H7 (cell line): ENCODE results near the gene ADAP1. TPM values are rescaled to one million over a fixed set of nuclear protein-coding genes. Genes with fewer than 3 reads are reported as not detected.

ENCODE experiments used
- DNase-seq: peaks from one replicate; pipeline ENCODE4 v3.0.0; 2012
- H3K27me3 ChIP-seq: 2 replicates; pipeline ENCODE4 v1.6.0; 2011; ENCODE audit warnings: mild to moderate bottlenecking, low read length; ENCODE audit not compliant: control insufficient read depth, insufficient read depth
- H3K36me3 ChIP-seq: replicated peaks from 2 replicates; pipeline ENCODE4 v1.5.1; 2011; ENCODE audit warnings: low read length; ENCODE audit not compliant: control insufficient read depth, insufficient read depth
- H3K4me3 ChIP-seq: 2 replicates; pipeline ENCODE4 v1.5.1; 2011; ENCODE audit warnings: low read depth, mild to moderate bottlenecking, control low read depth, low read length, moderate library complexity; ENCODE audit not compliant: insufficient read depth
- total RNA-seq: library from RNA; depleted of rRNA; stranded (reverse); fragments of >200 nt; shearing (Covaris generic); gene quantifications from 2 replicates; pipeline ENCODE4 v1.2.3, GENCODE V29; 2014

The ADAP1 gene
- total RNA-seq, 1 experiment from 2014 or later, result 5.0 TPM

DNA sequence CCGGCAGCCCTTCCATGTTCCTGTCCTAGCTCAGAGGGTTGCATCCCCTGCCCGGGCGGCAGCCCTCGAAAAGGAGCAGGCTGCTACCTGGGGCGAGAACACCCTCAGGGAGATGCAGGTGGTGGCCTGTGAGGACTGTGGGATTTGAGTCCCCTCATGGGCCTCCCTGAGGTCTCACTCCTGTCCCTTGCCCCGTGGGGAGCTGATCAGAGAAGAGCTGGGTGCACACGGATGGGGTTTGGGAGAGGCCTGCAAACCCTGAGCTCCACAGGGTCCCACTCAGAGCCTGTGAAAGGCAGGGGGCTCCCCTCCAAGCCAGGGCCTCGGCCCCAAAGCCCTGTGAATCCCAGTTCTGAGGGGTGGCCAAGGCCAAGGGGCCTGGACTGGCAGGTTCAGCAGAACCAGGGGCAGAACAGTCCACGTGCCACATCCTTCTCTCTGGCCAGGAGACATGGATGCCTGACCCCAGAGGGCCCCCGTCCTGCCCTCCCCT, 28.1 kb upstream of the ADAP1 start:
- H3K36me3 ChIP-seq, result no peaks in the 10 kb centered on the region
- no peaks in the 10 kb centered on the region for H3K27me3 ChIP-seq
- DNase-seq, result no peak
- H3K4me3 ChIP-seq, result no peak overlapping the region

DNA sequence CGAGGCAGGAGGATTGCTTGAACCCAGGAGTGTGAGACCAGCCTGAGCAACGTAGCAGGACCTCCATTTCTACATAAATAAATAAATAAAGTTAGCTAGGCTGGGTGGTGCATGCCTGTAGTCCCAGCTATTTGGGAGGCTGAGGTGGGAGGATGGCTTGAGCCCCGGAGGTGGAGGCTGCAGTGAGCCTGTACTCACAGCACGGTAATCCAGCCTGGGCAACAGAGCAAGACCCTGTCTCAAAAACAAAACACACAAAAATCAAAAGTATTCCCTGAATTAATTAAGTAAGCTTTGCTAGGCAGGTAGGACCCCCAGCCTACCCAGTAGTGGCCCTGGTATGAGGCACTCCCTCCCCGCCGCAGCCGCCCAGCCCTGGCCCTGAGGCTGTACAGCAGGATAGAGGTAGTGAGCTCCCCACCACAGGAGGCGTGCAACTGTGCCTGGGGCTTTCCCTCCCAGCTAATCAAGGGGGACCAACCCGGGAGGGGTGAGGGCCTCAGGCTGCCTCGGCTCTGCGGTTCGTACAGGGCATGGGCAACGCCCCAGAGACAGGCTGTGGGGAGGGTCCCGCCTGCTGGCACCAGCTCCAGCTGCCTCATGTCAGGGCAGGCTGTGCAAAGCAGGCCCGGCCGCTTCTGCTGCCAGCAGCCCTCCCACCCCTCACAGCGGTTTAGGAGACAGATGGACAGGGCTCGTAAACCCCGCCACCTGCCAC, 27.5 kb upstream of the ADAP1 start:
- H3K4me3 ChIP-seq, result no peak overlapping the region
- H3K36me3 ChIP-seq, result no peaks in the 10 kb centered on the region
- DNase-seq, result no peak
- no peaks in the 10 kb centered on the region for H3K27me3 ChIP-seq

DNA sequence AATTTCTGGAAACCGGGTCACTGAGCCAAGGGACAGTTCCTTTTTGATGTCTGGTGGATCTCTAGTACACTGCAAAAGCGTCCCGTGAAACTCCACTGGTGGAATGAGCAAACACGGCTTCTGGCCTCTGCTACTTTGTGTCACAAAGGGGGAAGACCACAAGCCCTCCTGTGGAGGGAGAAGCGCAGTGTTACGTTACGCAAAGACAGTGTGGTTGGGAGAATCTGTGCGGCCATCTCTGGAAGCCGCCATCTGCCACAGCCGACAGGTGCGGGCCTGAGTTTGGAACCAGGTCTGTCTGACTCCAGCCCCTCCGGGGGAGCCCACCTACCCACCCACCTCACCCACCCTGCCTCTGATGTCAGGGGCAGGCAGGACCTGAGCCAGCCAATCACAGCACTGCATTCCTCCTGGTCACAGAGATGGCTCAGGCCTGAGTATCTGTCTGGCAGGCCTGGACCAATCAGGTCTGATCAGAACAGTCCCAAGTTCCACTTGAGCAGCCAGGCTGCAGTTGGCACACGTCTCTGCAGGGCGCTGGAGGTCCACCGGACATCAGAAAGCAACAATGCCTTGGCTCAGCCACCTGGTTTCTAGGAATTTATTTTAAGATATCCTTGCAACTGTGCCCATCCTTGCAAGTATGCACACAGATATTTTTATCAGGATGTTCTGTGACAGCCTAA, 25.5 kb upstream of the ADAP1 start:
- DNase-seq, result peak; percentile 82
- H3K4me3 ChIP-seq, result no peak overlapping the region

DNA sequence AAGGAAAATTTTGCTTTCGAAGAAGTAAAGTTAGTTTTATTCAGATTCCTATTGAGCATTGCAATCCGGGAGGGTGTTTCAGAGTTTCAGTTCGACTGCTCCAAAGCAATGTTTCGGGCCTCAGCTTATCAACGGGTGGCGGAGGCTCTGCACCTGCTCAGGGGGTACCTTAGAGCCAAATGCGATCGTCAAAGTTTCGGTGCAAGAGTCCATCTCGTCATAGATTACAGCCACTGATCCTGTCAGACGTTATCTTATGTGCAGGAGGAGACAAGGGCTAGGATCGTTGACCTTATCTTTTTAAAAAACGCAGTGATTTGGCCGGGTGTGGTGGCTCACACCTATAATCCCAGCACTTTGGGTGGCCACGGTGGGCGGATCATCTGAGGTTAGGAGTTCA, 24.7 kb upstream of the ADAP1 start:
- H3K27me3 ChIP-seq, result no peaks in the 10 kb centered on the region
- no peak for DNase-seq
- H3K36me3 ChIP-seq, result no peaks in the 10 kb centered on the region
- no peak overlapping the region for H3K4me3 ChIP-seq

More for the DNA sequence above, 25.5 kb upstream of the ADAP1 start:
- Histone ChIP-seq H3K36me3 (no peaks in the 10 kb centered on the region), H3K27me3 (no peaks in the 10 kb centered on the region)

DNA sequence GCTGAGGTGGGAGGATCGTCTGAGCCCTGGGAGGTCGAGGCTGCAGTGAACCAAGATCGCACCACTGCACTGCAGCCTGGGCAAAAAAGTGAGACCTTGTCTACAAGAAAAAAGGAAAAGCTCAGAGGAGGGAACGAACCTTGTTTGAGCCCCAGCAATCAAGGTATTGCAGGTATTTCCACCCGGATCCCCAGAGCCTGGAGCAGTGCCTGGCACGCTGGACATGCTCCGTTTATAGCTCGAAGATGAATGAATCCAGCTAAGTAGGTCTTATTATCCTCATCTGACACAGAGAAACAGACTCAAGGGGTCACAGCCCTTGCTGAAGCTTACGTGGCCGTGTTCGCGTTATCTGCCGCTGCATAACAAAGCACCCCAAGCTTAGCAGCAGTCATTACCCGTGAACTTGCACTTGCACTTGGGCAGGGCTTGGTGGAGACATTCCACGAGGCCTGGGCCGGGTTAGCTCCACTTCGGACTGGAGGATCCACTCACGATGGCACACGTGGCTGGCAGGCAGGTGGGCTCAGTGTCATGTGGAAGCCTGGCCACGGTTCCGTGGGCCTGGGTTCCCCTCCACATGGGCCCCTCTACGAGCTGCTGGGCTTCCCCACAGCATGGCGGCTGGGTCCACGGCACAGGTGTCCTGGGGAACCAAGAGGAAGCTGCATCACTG, 24.1 kb upstream of the ADAP1 start:
- Histone ChIP-seq H3K4me3 (no peak overlapping the region), H3K27me3 (no peaks in the 10 kb centered on the region), H3K36me3 (no peaks in the 10 kb centered on the region)
- DNase-seq, result no peak

DNA sequence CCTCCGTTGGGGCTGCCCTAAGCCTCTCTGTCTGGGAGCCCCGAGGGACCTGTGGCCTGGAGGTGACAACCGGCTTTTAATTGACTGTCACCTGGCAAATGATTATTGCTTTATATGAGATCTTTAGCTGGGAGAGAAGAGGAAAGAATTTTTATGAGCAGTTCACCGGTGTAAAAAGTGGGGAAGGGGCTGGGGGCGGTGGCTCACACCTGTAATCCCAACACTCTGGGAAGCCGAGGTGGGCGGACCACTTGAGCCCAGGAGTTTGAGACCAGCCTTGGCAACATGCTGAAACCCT, 23.5 kb upstream of the ADAP1 start:
- peaks cover 3% of the 10 kb centered on the region; the same call in 1 of the 2 replicates for H3K36me3 ChIP-seq
- H3K4me3 ChIP-seq, result no peak overlapping the region
- DNase-seq, result no peak

DNA sequence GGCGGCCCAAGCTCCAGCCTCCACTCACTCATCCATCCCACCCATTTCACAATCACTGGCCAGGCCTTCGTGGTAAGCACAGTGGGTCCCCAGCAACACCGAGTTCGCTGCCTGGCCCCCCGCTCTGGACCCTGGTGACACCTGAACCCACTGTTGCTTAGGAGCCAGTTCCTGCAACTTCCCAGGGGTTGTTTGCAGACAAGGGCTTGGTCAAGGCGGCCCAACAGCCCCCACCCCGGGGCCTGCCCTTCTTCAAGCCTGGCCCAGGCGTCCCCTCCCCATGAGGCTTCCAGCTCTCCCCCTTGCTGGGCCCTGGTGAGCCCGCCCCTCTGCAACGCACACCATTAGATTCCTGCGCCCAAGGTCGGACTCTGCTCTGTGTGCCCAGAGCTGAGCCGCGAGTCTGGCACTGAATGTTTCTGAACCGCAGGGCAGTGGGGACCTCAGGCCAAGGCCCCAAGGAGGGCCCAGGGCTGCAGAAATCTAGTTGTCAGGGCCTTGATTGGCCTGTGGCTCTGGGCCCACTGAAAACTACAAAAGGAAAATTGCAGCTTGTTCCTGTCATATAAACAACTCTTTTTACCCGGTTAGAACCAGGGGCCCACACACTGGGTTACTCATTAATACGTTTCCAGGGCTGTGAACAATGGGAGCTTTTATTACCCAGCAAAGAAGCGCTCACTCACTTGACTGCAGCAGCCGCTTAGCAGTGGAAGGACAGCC, 23.0 kb upstream of the ADAP1 start:
- H3K36me3 ChIP-seq, result peaks cover 7% of the 10 kb centered on the region
- no peaks in the 10 kb centered on the region for H3K27me3 ChIP-seq
- DNase-seq, result no peak
- no peak overlapping the region for H3K4me3 ChIP-seq

More for the DNA sequence above, 23.5 kb upstream of the ADAP1 start:
- no peaks in the 10 kb centered on the region for H3K27me3 ChIP-seq

DNA sequence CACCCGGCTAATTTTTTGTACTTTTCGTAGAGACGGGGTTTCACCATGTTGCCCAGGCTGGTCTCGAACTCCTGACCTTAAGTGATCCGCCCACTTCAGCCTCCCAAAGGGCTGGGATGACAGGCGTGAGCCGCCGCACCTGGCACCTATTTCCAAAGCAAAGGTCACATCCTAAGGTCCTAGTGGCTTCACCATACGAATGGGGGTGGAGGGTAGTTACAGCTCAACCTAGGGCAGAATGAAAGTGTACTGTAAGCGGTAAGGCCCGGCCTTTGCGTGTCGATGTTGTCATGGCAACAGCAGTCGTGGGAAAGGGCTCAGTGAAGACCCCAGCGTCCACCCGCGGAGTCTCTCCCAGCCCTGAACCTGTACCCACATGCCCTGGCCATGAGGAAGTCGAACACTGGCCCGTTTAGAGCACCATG, 22.4 kb upstream of the ADAP1 start:
- no peak overlapping the region for H3K4me3 ChIP-seq
- H3K27me3 ChIP-seq, result no peaks in the 10 kb centered on the region
- H3K36me3 ChIP-seq, result peaks cover 8% of the 10 kb centered on the region
- DNase-seq, result no peak

DNA sequence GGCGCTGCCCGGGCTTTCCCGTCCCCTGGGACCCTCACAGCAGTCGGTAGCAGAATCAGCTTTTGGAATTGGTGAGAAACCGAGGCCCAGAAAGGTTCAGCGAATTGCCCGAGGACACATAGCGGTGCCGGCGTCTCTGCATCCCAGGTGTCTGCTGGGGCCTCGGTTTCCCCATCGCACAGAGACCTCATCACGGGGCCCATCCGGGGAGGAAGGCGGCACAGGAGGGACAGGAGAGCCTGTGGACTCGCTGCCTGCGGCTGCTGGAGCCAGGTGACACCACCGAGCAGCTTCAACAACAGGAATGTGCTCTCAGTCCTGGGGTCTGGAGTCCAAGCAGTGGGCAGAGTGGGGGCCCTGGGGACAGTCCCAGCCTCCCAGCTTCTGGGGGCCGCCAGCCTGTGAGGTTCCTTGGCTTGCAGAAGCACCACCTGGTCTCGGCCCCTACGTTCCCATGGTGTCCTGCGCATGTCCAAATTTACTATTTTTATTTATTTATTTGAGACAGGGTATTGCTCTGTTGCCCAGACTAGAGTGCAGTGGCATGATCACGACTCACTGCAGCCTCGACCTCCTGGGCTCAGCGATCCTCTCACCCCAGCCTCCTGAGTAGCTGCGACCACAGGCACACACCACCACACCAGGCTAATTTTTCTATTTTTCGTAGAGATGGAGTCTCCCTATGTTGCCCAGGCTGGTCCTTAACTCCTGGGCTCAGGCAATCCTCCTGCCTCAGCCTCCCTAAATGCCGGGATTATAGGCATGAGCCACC, 21.4 kb upstream of the ADAP1 start:
- Histone ChIP-seq H3K27me3 (no peaks in the 10 kb centered on the region), H3K36me3 (peaks cover 8% of the 10 kb centered on the region), H3K4me3 (peak overlapping the region; percentile 38)
- DNase-seq, result peak; percentile 68

DNA sequence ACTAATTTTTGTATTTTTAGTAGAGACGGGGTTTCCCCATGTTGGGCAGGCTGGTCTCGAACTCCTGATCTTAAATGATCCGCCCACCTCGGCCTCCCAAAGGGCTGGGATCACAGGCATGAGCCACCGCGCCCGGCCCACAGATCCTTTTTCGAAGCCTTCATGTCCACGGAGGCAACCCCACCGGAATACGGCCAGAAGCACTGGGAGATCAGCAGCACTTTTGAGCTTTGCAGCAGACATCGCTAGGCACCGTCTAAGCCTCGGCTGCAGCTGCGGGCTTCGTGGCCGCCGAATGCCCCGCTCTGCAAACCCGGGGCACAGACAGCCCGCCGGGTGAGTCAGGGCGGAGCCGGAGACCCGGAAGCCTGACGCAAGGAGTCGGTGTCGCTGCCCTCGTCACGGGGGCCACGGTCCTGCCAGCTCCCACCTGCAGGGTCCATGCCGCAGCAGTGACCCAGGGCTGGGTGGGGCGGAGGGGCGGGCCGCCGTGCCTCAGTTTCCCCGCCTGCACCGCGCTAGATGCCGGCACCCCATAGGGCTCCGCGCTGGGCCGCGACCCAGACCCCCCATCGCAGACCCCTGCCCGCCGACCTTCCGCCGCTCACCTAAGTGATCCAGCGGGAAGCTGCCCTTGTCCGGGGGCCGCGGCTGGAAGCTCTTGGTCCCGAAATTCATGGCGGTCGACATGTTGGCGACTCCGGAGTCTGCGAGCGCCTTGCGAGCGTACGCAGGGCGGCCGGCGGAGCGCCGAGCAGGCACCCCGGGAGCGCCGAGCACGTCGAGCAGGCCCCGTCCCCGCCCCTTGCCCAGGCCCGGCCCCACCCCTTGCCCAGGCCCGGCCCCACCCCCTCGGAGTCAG, 20.6 kb upstream of the ADAP1 start, which contains the start of gene COX19:
COX19 (minus strand) TSS at position 730 of the 862 bp plus-strand sequence; CDS start at position 690, 40 bp downstream.
- peaks cover 8% of the 10 kb centered on the region for H3K36me3 ChIP-seq
- DNase-seq, result peak; percentile 99
- no peaks in the 10 kb centered on the region for H3K27me3 ChIP-seq
- peak within 1 kb of the TSS; percentile 91 for H3K4me3 ChIP-seq

DNA sequence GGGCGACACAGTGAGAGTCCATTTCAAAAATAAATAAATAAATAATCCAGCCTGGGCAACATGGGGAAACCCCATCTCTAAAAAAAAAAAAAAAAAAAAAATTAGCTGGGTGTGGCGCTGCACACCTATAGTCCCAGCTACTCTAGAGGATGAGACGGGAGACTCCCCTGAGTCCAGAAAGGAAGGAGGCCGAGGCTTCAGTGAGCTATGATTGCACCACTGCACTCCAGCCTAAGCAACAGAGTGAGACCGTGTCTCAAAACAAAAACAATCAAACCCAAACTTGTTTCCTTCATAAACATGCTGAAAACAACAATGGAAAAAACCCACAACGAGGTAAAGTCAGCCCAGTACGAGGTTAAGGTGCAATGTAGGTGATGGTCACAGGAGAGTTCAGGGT, 19.7 kb upstream of the ADAP1 start:
- DNase-seq, result no peak
- Histone ChIP-seq H3K36me3 (peaks cover 10% of the 10 kb centered on the region), H3K27me3 (no peaks in the 10 kb centered on the region), H3K4me3 (peak overlapping the region; percentile 91)

DNA sequence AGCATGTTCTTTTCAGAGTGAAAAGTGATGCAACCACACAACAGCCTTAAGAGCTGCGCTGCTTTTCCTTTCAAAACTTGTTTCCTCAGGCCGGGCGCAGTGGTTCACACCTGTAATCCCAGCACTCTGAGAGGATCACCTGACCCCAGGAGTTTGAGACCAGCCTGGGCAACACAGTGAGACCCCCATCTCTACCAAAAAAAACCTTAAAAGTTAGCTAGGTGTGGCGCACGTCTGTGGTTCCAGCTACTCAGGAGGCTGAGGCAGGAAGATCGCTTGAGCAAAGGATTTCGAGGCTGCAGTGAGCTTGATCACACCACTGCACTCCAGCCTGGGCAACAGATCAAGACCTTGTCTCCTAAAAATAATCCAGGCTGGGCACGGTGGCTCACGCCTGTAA, 18.8 kb upstream of the ADAP1 start:
- Histone ChIP-seq H3K27me3 (no peaks in the 10 kb centered on the region), H3K4me3 (no peak overlapping the region), H3K36me3 (peaks cover 10% of the 10 kb centered on the region)
- no peak for DNase-seq

DNA sequence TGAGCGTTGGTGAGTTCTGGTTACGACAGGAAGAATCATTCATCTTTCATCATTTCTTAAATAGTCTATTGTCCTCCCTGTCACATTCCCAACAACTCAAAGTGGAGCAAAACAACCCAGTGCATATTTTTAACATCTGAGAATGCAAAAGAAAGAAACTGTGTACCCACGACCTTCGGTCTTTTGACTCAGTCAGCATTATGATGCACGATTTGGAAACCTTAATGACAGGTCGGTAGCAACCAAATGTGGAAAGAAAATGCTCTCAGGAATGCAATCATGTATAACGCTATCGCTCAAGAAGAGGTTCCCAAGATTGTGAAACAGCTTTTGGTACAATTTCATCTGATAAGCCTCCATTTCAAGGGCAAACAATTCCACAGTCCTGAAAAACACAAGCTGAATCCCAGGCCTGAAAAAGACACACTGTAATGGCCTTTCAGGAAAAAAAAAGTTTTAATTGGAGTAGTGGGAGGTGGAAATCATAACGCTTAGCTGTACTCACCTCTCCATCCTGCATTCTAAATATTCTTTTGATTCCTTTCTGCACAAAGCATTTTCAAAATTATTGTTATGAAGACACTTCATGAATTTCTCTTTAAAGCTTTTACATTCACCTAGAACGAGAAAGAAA, 18.3 kb upstream of the ADAP1 start:
- H3K27me3 ChIP-seq, result no peaks in the 10 kb centered on the region
- H3K4me3 ChIP-seq, result no peak overlapping the region
- DNase-seq, result no peak
- peaks cover 10% of the 10 kb centered on the region for H3K36me3 ChIP-seq
